GM20431 (cell line): ENCODE data around the gene CLRN1.

ENCODE experiments used
- in situ Hi-C: fragments of 300-500 bp; cut with MseI, MboI; formaldehyde crosslinking; loops from one replicate; pipeline ENCODE4 v1.15.0; 2020; ENCODE audit warnings: low sequenced_read_pairs; ENCODE audit not compliant: unreplicated experiment

Gene CLRN1

DNA sequence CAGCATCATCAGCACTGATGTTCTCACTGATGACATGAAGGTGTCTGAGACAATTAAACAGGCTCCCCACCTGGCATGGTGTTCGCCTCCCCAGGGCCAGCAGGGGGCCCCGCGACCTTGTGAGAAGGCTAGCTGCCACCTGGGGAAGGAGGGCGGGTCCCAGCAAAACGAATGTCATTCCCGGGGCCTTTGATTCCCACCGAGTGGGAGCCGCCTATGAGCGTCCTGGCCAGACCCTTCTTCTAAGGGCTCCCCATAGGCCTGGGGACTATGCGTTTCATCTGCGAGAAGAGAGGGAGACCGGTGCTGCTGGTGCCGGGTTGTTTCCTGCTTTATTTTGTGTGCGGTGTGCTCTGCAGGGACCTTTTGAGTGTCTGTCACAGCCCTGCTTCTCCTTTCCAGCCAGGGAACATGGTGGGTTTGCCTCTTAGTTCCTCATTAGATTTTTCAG lies 46.8 kb downstream of the CLRN1 start:
- in situ Hi-C loops: no loop called here

DNA sequence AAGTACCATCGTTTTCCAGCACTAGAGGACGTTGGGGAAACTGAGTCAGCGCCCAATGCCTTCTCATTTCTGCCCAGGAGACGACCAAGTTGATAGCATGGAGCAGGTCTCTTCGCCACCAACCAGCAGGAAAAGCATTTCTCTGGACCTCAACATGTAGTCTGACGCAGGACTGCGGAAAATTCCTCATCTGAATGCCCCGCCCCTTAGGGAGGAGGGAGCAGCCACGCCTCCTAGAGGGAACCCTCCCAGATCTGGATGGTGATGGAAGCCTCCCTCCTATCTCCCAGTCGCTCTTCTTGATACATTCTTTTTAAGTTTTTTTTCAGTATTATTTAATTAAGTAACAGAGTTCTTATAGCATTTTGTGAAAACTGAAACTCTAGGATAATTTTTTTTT lies 49.9 kb downstream of the CLRN1 start:
- in situ Hi-C loops: no loop called here

DNA sequence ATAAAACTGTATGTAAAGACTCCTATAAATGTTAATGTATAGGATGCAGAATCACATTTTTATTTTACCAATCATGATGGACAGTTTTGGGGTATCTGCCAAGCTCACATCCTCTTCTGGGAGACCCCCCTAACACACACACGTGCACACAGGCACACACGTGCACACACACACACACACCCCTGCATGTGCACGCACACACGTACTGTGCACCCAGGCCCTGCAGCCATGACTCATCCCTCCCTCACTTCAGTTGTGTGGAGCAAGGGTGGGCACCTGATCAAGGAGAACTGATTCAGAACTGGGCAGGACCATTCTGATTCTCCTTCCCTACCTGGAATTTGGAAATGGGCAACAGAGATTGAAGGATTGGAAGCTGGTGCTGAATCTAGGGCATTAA lies 51.3 kb downstream of the CLRN1 start:
- in situ Hi-C loops: no loop called here

GRCh38 chr3:150920236-150920635 lies 52.3 kb downstream of the CLRN1 start:
- in situ Hi-C loops: no loop called here

GRCh38 chr3:150917951-150918350 lies 54.6 kb downstream of the CLRN1 start:
- in situ Hi-C loops: no loop called here

- in situ Hi-C loops: no loop called here
Measured at GRCh38 chr3:150913133-150913922, 59.2 kb downstream of the CLRN1 start.

DNA sequence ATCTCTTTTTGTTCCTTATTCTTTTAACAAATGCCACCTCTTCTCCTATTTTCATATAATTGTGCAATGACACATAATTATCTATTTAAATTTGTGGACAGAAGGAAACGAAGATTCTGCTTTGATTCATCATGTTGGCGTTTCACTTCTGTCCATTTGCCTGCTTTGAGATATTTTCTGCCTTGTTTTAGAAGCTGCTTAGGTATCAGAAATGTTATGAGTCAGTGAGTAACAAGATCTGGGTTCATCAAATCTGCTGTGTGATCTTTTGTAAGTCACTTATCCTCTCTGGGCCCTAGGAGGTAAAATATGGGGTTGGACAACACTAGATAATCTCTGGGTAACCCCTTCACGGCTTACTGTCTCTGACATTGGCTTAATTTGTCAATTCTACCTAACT lies 60.0 kb downstream of the CLRN1 start:
- in situ Hi-C loops: no loop called here

- in situ Hi-C loops: no loop called here
Measured at GRCh38 chr3:150911771-150912170, 60.8 kb downstream of the CLRN1 start.

DNA sequence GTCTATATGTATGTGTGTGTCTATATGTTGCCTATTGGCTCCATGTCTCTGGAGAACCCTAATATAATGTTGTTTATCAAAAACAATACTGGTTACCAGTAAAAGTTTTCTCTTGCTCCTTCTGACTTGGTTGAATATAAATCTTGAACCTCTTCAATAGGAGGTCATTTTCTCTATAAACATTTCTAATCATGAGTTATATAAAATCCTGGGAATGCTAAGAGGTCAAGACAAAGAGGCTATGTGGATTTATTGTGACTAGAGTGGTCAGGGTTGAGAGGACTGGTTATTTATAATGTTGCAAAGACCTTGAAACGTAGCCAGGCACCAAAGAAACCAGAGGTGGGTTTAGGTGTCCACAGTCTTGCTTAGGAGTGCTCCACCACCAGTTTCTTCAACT lies 66.1 kb downstream of the CLRN1 start:
- in situ Hi-C loops: no loop called here

DNA sequence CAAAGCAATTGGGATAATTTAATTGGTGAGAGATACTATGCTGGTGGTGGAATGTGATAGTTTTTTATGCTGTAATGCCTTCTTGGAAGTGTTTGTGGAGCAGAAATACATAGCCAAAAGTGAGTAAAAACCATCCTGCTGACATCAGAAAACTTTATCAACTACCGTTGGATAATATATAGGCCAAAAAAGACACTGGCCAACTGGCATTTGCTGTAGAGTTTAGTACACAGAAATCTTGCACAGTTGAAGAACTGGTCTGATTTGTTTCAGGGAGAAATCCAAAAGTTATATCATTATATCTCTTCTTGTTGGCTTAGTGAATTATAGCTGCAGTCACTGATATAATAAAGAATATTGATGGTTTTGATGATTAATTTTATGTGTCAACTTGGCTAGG lies 66.8 kb downstream of the CLRN1 start:
- in situ Hi-C loops: no loop called here

DNA sequence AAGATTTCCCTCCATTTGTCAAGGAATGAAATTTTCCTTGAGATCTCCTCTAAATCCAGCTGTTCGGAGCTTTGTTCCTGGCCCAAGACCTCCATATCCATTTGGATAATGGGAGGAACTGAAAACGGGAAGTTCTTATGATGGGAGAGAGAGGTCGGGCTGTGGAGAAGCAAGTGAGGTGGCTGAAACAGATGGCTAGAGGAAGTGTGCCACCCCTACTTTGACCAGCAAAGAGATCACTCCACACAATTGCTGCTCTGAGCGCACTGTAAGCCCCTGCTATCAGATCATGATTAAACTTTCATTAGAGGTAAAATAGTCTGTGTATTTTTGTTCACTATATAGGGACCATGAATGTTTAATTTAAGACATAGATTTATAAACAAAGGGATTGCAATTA lies 67.2 kb downstream of the CLRN1 start, which contains the start of gene MINDY4B:
Gene MINDY4B (minus strand): TSS at position 101 of the 400 bp plus-strand sequence. CDS start 0 bp downstream, at position 101.
- in situ Hi-C loops: no loop called here

DNA sequence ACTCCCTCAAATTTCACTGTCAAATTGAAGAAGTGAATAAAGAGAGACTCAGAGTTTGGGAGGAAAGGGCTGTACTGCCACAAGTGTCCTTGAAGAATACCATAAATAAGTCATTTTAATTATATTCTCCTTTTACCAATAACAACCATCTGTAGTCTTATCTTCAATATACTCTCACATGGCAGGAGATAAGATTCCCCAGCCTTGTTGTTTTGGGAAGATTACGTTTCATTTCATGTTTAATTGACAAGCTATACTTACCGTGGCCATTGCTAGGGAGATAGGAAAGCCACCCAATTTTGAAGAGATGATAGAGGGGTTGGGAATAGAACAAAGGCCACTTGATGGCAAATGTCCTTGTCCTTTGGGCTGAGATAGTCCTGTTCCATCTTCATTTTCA lies 69.5 kb downstream of the CLRN1 start:
- in situ Hi-C loops: no loop called here

GRCh38 chr3:150901793-150902192 lies 70.7 kb downstream of the CLRN1 start:
- in situ Hi-C loops: no loop called here

GRCh38 chr3:150899141-150899540 lies 73.4 kb downstream of the CLRN1 start:
- in situ Hi-C loops: no loop called here

DNA sequence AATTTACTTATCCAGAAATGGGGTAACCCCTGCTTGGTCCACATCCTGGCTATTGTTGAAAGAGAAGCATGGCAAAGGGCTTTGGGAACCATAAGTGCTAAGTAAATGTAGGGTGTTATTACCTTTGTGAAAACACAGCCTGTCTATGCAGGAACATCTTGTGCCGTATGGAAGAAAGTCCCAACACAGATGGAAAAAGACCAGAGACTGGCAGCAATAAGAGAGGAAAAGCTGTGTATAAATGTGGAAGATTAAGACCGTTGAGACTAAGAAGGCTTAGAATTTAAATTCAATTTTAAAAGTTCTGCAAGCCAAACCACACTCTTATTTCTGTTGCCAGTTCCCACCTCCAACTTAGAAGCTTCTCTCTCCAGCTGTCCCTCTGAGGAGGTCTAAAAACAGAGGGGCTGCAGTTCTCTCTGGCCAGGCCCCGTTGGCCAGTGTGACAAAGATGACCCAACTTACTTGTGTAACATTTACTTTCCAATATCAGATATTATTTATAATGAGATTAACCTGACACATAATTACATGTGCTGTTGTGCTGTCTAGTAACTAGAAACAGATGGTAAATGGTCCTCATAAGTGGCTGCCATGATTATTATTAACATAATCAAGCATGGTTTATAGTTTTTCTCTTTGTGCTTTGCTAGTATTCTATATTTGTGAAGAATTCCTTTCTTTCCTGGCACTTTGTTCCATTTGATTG lies 74.3 kb downstream of the CLRN1 start:
- in situ Hi-C loops: no loop called here

- in situ Hi-C loops: no loop called here
Measured at GRCh38 chr3:150897592-150897991, 74.9 kb downstream of the CLRN1 start.

GRCh38 chr3:150890831-150891230 lies 81.7 kb downstream of the CLRN1 start:
- in situ Hi-C loops: no loop called here

- in situ Hi-C loops: no loop called here
Measured at GRCh38 chr3:150890295-150890694, 82.2 kb downstream of the CLRN1 start.

DNA sequence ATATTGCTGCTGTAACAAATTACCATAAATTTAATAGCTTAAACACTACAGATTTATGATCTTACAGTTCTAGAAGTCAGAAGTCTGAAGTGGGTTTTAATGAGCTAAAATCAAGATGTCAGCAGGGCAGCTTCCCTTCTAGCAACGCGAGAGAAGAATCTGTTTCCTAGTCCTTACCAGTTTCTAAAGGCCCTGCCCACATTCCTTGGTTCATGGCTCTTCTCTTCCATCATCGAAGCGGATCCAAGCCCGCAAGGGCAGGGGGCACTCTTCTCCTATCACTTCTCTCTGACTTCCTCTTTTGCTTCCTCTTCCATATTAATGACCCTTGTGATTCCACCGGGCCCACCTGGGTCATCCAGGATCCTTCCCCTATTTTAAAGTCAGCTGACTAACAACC lies 83.4 kb downstream of the CLRN1 start:
- in situ Hi-C loops: no loop called here

DNA sequence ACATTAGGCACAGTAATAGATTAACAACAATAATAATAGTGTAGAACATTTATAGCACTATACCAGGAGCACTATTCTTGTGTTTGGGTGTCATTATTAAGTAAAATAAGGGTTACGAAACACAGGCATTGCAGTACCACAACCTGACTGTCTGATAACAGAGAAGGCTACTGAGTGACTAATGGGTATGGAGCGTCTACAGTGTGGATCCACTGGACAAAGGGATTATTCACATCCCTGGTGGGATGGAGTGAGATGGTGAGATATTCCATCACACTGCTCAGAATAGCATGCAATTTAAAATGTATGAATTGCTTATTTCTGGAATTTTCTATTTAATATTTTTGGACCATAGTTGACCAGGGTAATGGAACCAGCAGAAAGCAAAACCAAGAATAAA lies 85.5 kb downstream of the CLRN1 start:
- in situ Hi-C loops: no loop called here

DNA sequence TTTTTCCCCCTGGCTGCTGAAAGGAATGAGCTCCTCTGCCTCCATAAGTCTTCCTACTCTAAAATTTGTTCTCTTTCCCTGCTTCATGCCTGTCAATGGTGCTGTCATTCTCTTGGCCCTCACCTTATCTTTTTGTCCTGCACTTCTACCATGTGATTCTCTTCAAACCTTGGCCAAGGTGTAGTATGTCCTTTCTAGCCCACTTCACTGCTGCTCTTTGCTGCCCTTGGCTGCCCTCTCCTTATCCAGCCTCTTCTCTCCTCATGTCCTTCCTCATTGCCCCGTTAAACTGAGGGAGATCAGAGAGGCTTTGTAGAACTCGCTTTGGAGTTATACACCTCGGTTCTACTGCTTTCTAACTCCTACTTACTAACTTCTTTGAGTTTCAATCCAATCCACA lies 87.0 kb downstream of the CLRN1 start:
- in situ Hi-C loops: no loop called here
